C4-2B (cell line): ENCODE measurements around the gene SMOC2.

Experiments
- ZFX ChIP-seq: fragments of 450-650 bp; IDR thresholded peaks from 2 replicates; pipeline ENCODE4 v1.6.1; 2017
- TF ChIP-seq, protein P1 (sequence below): fragments of 450-650 bp; conservative IDR thresholded peaks from 2 replicates; pipeline ENCODE4 v1.5.1; 2017; ENCODE audit warnings: mild to moderate bottlenecking

GRCh38 chr6:168650671-168651111 is 209.7 kb downstream of the SMOC2 start:
- TF ChIP-seq, protein P1, sequence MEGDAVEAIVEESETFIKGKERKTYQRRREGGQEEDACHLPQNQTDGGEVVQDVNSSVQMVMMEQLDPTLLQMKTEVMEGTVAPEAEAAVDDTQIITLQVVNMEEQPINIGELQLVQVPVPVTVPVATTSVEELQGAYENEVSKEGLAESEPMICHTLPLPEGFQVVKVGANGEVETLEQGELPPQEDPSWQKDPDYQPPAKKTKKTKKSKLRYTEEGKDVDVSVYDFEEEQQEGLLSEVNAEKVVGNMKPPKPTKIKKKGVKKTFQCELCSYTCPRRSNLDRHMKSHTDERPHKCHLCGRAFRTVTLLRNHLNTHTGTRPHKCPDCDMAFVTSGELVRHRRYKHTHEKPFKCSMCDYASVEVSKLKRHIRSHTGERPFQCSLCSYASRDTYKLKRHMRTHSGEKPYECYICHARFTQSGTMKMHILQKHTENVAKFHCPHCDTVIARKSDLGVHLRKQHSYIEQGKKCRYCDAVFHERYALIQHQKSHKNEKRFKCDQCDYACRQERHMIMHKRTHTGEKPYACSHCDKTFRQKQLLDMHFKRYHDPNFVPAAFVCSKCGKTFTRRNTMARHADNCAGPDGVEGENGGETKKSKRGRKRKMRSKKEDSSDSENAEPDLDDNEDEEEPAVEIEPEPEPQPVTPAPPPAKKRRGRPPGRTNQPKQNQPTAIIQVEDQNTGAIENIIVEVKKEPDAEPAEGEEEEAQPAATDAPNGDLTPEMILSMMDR = no peak
- no peak for TF ChIP-seq ZFX
